ENCODE data around the gene CSF3.

The CSF3 gene

GRCh38 chr17:40025991-40026815 lies 11.0 kb downstream of the CSF3 start:
- DNase-seq: peak; percentile 39

GRCh38 chr17:40026816-40027613 lies 11.8 kb downstream of the CSF3 start:
- DNase-seq: peak; percentile 79

- no peak for DNase-seq
These were observed 12.4 kb downstream of the CSF3 start for GRCh38 chr17:40027614-40028012.

GRCh38 chr17:40028595-40028994 lies 13.4 kb downstream of the CSF3 start:
- no peak for DNase-seq

- DNase-seq: no peak
These were observed 16.5 kb downstream of the CSF3 start for GRCh38 chr17:40031706-40032105.

GRCh38 chr17:40032322-40033320 lies 17.4 kb downstream of the CSF3 start:
- DNase-seq: no peak

GRCh38 chr17:40033339-40033738 lies 18.1 kb downstream of the CSF3 start:
- DNase-seq: no peak

- no peak for DNase-seq
These were observed 19.4 kb downstream of the CSF3 start for GRCh38 chr17:40034426-40035161.

GRCh38 chr17:40035162-40035559 lies 19.9 kb downstream of the CSF3 start:
- no peak for DNase-seq

- no peak for DNase-seq
These were observed 23.8 kb downstream of the CSF3 start for GRCh38 chr17:40038882-40039513.

GRCh38 chr17:40041196-40041595 lies 26.0 kb downstream of the CSF3 start:
- no peak for DNase-seq

GRCh38 chr17:40056379-40057015 lies 41.3 kb downstream of the CSF3 start:
- DNase-seq: no peak

- DNase-seq: no peak
These were observed 43.0 kb downstream of the CSF3 start for GRCh38 chr17:40058186-40058784.

GRCh38 chr17:40058865-40059264 lies 43.6 kb downstream of the CSF3 start:
- DNase-seq: no peak

GRCh38 chr17:40059729-40060475 lies 44.7 kb downstream of the CSF3 start:
- no peak for DNase-seq

- DNase-seq: no peak
These were observed 45.8 kb downstream of the CSF3 start for GRCh38 chr17:40060887-40061608.

GRCh38 chr17:40061609-40062038 lies 46.4 kb downstream of the CSF3 start:
- DNase-seq: no peak

- DNase-seq: peak; percentile 63
These were observed 47.3 kb downstream of the CSF3 start, which contains the start of gene THRA for GRCh38 chr17:40062329-40063186. THRA (plus strand) TSS chr17:40062965; CDS start chr17:40074489, 11,524 bp downstream.
